PC-3 (cell line): ENCODE measurements around the gene CCR5AS.
A peak's percentile ranks its signal among the peaks of the same experiment; 100 is the strongest.

ENCODE experiments used
- ATAC-seq: fragments of 200-7000 bp; cut with Tn5 transposase; 2 replicates; pipeline ENCODE4 v1.9.1; 2020; ENCODE audit warnings: mild to moderate bottlenecking, moderate library complexity
- BruUV-seq: library from RNA; stranded (reverse); fragments of 400-500 nt; replicated peaks from 2 replicates; lab custom pipeline; 2021; lab: Mats Ljungman, UMichigan
- CTCF ChIA-PET: fragments of 300-600 bp; sonication (Branson Sonifier 250); formaldehyde crosslinking; loops from one replicate; lab custom pipeline; 2022; ENCODE audit warnings: antibody characterized with exemption; lab: Charles Lee
- POLR2A ChIA-PET: fragments of 300-600 bp; sonication (Branson Sonifier 250); formaldehyde crosslinking; loops from one replicate; lab custom pipeline; 2022; ENCODE audit warnings: antibody characterized with exemption; ENCODE audit not compliant: unreplicated experiment; lab: Charles Lee
- DNase-seq: peaks from one replicate; pipeline ENCODE4 v3.0.0-alpha.2; 2015
- H2AFZ ChIP-seq: fragments of 300-600 bp; sonication (generic); 2 replicates; pipeline ENCODE4 v1.6.0; 2016; ENCODE audit warnings: antibody characterized with exemption, low read length
- H3F3A ChIP-seq: fragments of 300-600 bp; sonication (generic); one replicate; pipeline ENCODE4 v1.6.0; 2017; ENCODE audit warnings: antibody characterized with exemption, low read length, control low read depth, mild to moderate bottlenecking; ENCODE audit not compliant: unreplicated experiment
- H3K27ac ChIP-seq: fragments of 300-600 bp; sonication (generic); 2 replicates; pipeline ENCODE4 v1.5.1; 2016; ENCODE audit warnings: mild to moderate bottlenecking, low read length
- H3K27me3 ChIP-seq: fragments of 300-600 bp; sonication (generic); 2 replicates; pipeline ENCODE4 v1.6.1; 2016; ENCODE audit warnings: low read length, mixed read lengths
- H3K36me3 ChIP-seq: fragments of 300-600 bp; sonication (generic); 2 replicates; pipeline ENCODE4 v1.6.1; 2016; ENCODE audit warnings: low read depth, mixed run types, low read length, mixed read lengths
- H3K4me1 ChIP-seq: fragments of 300-600 bp; sonication (generic); 2 replicates; pipeline ENCODE4 v1.5.1; 2016; ENCODE audit warnings: low read length; ENCODE audit not compliant: insufficient read depth
- H3K4me2 ChIP-seq: fragments of 300-600 bp; sonication (generic); 2 replicates; pipeline ENCODE4 v1.6.0; 2016; ENCODE audit warnings: low read length
- H3K4me3 ChIP-seq: fragments of 300-600 bp; sonication (generic); 2 replicates; pipeline ENCODE4 v1.5.1; 2016; ENCODE audit warnings: mild to moderate bottlenecking, low read length, mixed read lengths
- H3K79me2 ChIP-seq: fragments of 300-600 bp; sonication (generic); 2 replicates; pipeline ENCODE4 v1.6.1; 2017; ENCODE audit warnings: low read length, mixed read lengths
- H3K9ac ChIP-seq: fragments of 300-600 bp; sonication (generic); 2 replicates; pipeline ENCODE4 v1.6.0; 2016; ENCODE audit warnings: mild to moderate bottlenecking, low read length
- H3K9me2 ChIP-seq: fragments of 300-600 bp; sonication (generic); replicated peaks from 2 replicates; pipeline ENCODE4 v1.6.1; 2016; ENCODE audit warnings: mixed run types, low read length, mixed read lengths
- H3K9me3 ChIP-seq: fragments of 300-600 bp; sonication (generic); 2 replicates; pipeline ENCODE4 v1.6.1; 2016; ENCODE audit warnings: low read length, mixed read lengths
- H4K20me1 ChIP-seq: fragments of 300-600 bp; sonication (generic); 2 replicates; pipeline ENCODE4 v1.6.1; 2016; ENCODE audit warnings: low read length, mixed read lengths
- EZH2 ChIP-seq: fragments of 300-600 bp; sonication (generic); IDR thresholded peaks from one replicate; pipeline ENCODE4 v1.6.1; 2017; ENCODE audit warnings: antibody characterized with exemption, mild to moderate bottlenecking, low read length; ENCODE audit not compliant: unreplicated experiment
- EZH2phosphoT487 ChIP-seq: fragments of 300-600 bp; sonication (generic); IDR thresholded peaks from 2 replicates; pipeline ENCODE4 v1.6.1; 2018; ENCODE audit warnings: mild to moderate bottlenecking, antibody characterized with exemption, low read length, borderline replicate concordance
- intact Hi-C: fragments of 100-400 bp; cut with micrococcal nuclease; formaldehyde crosslinking; loops from 2 replicates; pipeline ENCODE4 v1.9.0; 2023
- TF ChIP-seq, protein P1 (sequence below): fragments of 300-600 bp; sonication (generic); conservative IDR thresholded peaks from 2 replicates; pipeline ENCODE4 v1.5.1; 2017; ENCODE audit warnings: antibody characterized with exemption, low read depth, mild to moderate bottlenecking, low read length

The CCR5AS gene

GRCh38 chr3:46406788-46407611 lies at the start of gene CCR5AS, which contains the start of gene CCRL2:
Gene CCR5AS (minus strand): TSS chr3:46407066.
Gene CCRL2 (plus strand): TSS chr3:46407259. CDS start chr3:46408080, 821 bp downstream.
- Histone ChIP-seq H3K4me3 (peak within 1 kb of the TSS; percentile 63), H3K27me3 (no peaks in the 10 kb centered on the region), H3K79me2 (no peaks in the 10 kb centered on the region), H2AFZ (peak within 1 kb of the TSS; percentile 74), H3F3A (no peaks in the 10 kb centered on the region), H4K20me1 (no peaks in the 10 kb centered on the region), H3K9ac (peak within 1 kb of the TSS; percentile 79), H3K9me3 (no peaks in the 10 kb centered on the region), H3K27ac (peak within 1 kb of the TSS; percentile 95), H3K36me3 (no peaks in the 10 kb centered on the region), H3K4me2 (peak within 1 kb of the TSS; percentile 86), H3K9me2 (no peaks in the 10 kb centered on the region), H3K4me1 (peaks cover 43% of the 10 kb centered on the region)
- CTCF ChIA-PET = interaction anchor here (1.1 to 1.3 kb wide), 2 partner anchors 35 to 191 kb away, joined by 4 read pairs; no protein-coding TSS in a partner anchor
- intact Hi-C loops = loop anchor here (2.0 to 5.0 kb wide), 2 partner anchors 16 to 285 kb away; partner anchors contain the start of gene ALS2CL
- no peak for TF ChIP-seq EZH2phosphoT487
- TF ChIP-seq, protein P1, sequence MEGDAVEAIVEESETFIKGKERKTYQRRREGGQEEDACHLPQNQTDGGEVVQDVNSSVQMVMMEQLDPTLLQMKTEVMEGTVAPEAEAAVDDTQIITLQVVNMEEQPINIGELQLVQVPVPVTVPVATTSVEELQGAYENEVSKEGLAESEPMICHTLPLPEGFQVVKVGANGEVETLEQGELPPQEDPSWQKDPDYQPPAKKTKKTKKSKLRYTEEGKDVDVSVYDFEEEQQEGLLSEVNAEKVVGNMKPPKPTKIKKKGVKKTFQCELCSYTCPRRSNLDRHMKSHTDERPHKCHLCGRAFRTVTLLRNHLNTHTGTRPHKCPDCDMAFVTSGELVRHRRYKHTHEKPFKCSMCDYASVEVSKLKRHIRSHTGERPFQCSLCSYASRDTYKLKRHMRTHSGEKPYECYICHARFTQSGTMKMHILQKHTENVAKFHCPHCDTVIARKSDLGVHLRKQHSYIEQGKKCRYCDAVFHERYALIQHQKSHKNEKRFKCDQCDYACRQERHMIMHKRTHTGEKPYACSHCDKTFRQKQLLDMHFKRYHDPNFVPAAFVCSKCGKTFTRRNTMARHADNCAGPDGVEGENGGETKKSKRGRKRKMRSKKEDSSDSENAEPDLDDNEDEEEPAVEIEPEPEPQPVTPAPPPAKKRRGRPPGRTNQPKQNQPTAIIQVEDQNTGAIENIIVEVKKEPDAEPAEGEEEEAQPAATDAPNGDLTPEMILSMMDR = no peak
- no peak for TF ChIP-seq EZH2
- BruUV-seq = TSS peak; percentile 72
- DNase-seq (peak; percentile 86), ATAC-seq (peak; percentile 83)
- POLR2A ChIA-PET = interaction anchor here (0.6 to 0.7 kb wide), 4 partner anchors 17 to 503 kb away, joined by 3 to 15 read pairs (median 4); partner anchors contain the start of gene FYCO1

DNA sequence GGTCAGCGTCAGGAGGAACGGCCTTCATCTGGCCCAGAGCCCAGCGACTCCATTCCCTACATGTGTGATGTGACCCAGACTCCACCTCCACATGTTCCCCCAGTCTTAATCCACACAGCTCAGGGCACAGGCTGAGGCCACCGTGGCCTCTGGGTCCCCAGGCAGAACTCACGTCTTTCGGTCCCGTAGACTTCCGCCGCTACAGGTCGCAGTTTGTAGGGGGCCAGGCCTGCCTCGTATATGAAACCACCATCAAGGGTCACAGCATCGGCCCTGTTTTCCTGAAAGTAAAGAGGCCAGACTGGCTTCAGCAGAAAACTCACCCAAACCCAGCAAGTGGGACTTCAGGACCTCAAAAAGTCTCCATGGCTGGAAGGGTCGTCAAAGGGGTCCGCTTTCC lies 49.3 kb upstream of the CCR5AS start:
- no peaks in the 10 kb centered on the region for H3K79me2 ChIP-seq
- H3K9me2 ChIP-seq = no peaks in the 10 kb centered on the region
- POLR2A ChIA-PET = no interaction called here
- CTCF ChIA-PET = no interaction called here
- H3K4me1 ChIP-seq = no peaks in the 10 kb centered on the region
- no peak overlapping the region for H3K27ac ChIP-seq
- H3K9ac ChIP-seq = no peak overlapping the region
- BruUV-seq = no TSS peak
- no peak overlapping the region for H3K4me3 ChIP-seq
- H3K36me3 ChIP-seq = no peaks in the 10 kb centered on the region
- DNase-seq (no peak), ATAC-seq (no peak)
- no peak overlapping the region for H3K4me2 ChIP-seq
- H2AFZ ChIP-seq = no peak overlapping the region
- H4K20me1 ChIP-seq = no peaks in the 10 kb centered on the region
- intact Hi-C loops = no loop called here
- TF ChIP-seq EZH2 (no peak), EZH2phosphoT487 (no peak)
- TF ChIP-seq, protein P1 = no peak
- no peaks in the 10 kb centered on the region for H3K27me3 ChIP-seq
- H3F3A ChIP-seq = no peaks in the 10 kb centered on the region
- no peaks in the 10 kb centered on the region for H3K9me3 ChIP-seq
